GM10248 (cell line): ENCODE measurements around the gene MED16.

Source experiments
- CTCF ChIA-PET: fragments of 300-600 bp; sonication (Branson Sonifier 250); formaldehyde crosslinking; extraction: SDS; loops from one replicate; lab custom pipeline; 2021; ENCODE audit warnings: antibody characterized with exemption; lab: Yijun Ruan, JAX
- POLR2A ChIA-PET: fragments of 350-650 bp; sonication (Branson Sonifier 250); formaldehyde crosslinking; extraction: SDS; loops from one replicate; lab custom pipeline; 2020; ENCODE audit warnings: antibody characterized with exemption; lab: Yijun Ruan, JAX
- DNase-seq: peaks from one replicate; pipeline ENCODE4 v3.0.0; 2012; ENCODE audit errors: extremely low spot score
- CTCF ChIP-seq: IDR thresholded peaks from 2 replicates; pipeline ENCODE4 v1.5.1; 2012; ENCODE audit warnings: mild to moderate bottlenecking, low read depth; ENCODE audit errors: extremely low read depth, missing control alignments, control extremely low read depth

MED16 gene

GRCh38 chr19:912181-913079 is 19.4 kb upstream of the MED16 start:
- TF ChIP-seq CTCF: no peak
- ChIA-PET POLR2A (no interaction called here), CTCF (interaction anchor here (1.0 kb wide), 1 partner anchor 10 kb away, joined by 3 read pairs; no protein-coding TSS in a partner anchor)
- no peak for DNase-seq

- POLR2A ChIA-PET: no interaction called here
- TF ChIP-seq CTCF: no peak
- CTCF ChIA-PET: no interaction called here
- no peak for DNase-seq
These were observed 18.4 kb upstream of the MED16 start for GRCh38 chr19:911197-912033.

GRCh38 chr19:907183-907853 is 14.3 kb upstream of the MED16 start:
- POLR2A ChIA-PET: interaction anchor here (1.0 to 1.8 kb wide), 4 partner anchors 10 to 99 kb away, joined by 3 to 8 read pairs (median 4); partner anchors contain the start of genes MED16 and RNU6-9
- DNase-seq: no peak
- no peak for TF ChIP-seq CTCF
- CTCF ChIA-PET: interaction anchor here (0.8 to 4.5 kb wide), 11 partner anchors 13 to 138 kb away, joined by 3 to 25 read pairs (median 4); partner anchors contain the start of genes MED16 and RNU6-9

GRCh38 chr19:906480-906879 is 13.5 kb upstream of the MED16 start:
- POLR2A ChIA-PET: interaction anchor here (0.6 to 1.8 kb wide), 5 partner anchors 9 to 111 kb away, joined by 3 to 8 read pairs (median 4); partner anchors contain the start of genes MED16 and RNU6-9
- CTCF ChIA-PET: interaction anchor here (0.8 to 4.5 kb wide), 6 partner anchors 12 to 65 kb away, joined by 3 to 25 read pairs (median 7); partner anchors contain the start of genes MED16 and RNU6-9

GRCh38 chr19:904545-904944 is 11.6 kb upstream of the MED16 start:
- no peak for DNase-seq
- ChIA-PET CTCF (interaction anchor here (2.2 kb wide), 1 partner anchor 16 kb away, joined by 5 read pairs; no protein-coding TSS in a partner anchor), POLR2A (no interaction called here)
- TF ChIP-seq CTCF: no peak

More at GRCh38 chr19:906480-906879, 13.5 kb upstream of the MED16 start:
- no peak for TF ChIP-seq CTCF
- no peak for DNase-seq
